B cell (primary cell): Measurements from ENCODE around the gene CCDC38. TPM values are rescaled to one million over a fixed set of nuclear protein-coding genes. Genes with fewer than 3 reads are reported as not detected.

Experiments
- ATAC-seq: fragments of 200-7000 bp; cut with Tn5 transposase; one replicate; pipeline ENCODE4 v1.10.0; 2021; ENCODE audit warnings: low read depth, mild to moderate bottlenecking, moderate number of reproducible peaks, moderate library complexity
- CTCF ChIA-PET: fragments of 350-600 bp; sonication (Branson Sonifier 250); formaldehyde crosslinking; loops from one replicate; lab custom pipeline; 2021; ENCODE audit warnings: antibody characterized with exemption, inconsistent platforms; lab: Charles Lee
- POLR2A ChIA-PET: fragments of 350-600 bp; sonication (Branson Sonifier 250); formaldehyde crosslinking; loops from one replicate; lab custom pipeline; 2021; ENCODE audit warnings: antibody characterized with exemption; lab: Charles Lee
- DNase-seq: peaks from one replicate; pipeline ENCODE4 v3.0.0; 2013
- H2AFZ ChIP-seq: 2 replicates; pipeline ENCODE4 v1.6.1; 2012; ENCODE audit warnings: mild to moderate bottlenecking, low read depth, low read length; ENCODE audit not compliant: insufficient read depth, poor library complexity, severe bottlenecking
- H3K27ac ChIP-seq, 2 donors: 1 replicate in 1 of 2; 2 replicates in 1 of 2; pipeline ENCODE4 v1.5.1; 2012 to 2013; ENCODE audit warnings: low read length in 2 of 2, mild to moderate bottlenecking in 2 of 2, moderate library complexity in 1 of 2
- H3K27me3 ChIP-seq, 4 experiments: fragments of 200-600 bp in 1 of 4; sonication (generic) in 1 of 4; replicated peaks in 1 of 4; 1 replicate in 2 of 4; 2 replicates in 2 of 4; pipeline versions ENCODE4 v1.6.1 to v1.7.0; 2013 to 2016; ENCODE audit warnings: low read length in 3 of 4, mild to moderate bottlenecking in 2 of 4, mixed read lengths in 1 of 4, moderate library complexity in 1 of 4; ENCODE audit not compliant: insufficient read depth in 4 of 4, control insufficient read depth in 3 of 4; ENCODE audit errors: control extremely low read depth in 1 of 4
- H3K36me3 ChIP-seq, 2 experiments: replicated peaks in 1 of 2; 1 replicate in 1 of 2; 2 replicates in 1 of 2; pipeline versions ENCODE4 v1.6.1 to v1.7.1; 2013; ENCODE audit warnings: low read length in 1 of 2; ENCODE audit not compliant: insufficient read depth in 2 of 2, control insufficient read depth in 1 of 2; ENCODE audit errors: control extremely low read depth in 1 of 2, extremely low read depth in 1 of 2
- H3K4me1 ChIP-seq, 2 donors: fragments of 200-600 bp in 1 of 2; sonication (generic) in 1 of 2; 1 replicate in 1 of 2; 2 replicates in 1 of 2; pipeline versions ENCODE4 v1.5.1 to v1.6.1; 2013 to 2017; ENCODE audit warnings: low read length in 2 of 2; ENCODE audit not compliant: control insufficient read depth in 2 of 2, insufficient read depth in 2 of 2
- H3K4me2 ChIP-seq: replicated peaks from 2 replicates; pipeline ENCODE3; 2012; ENCODE audit warnings: mild to moderate bottlenecking, low read depth, low read length; ENCODE audit not compliant: poor library complexity, severe bottlenecking
- H3K4me3 ChIP-seq, 5 experiments: fragments of 200-600 bp in 1 of 5; sonication (generic) in 1 of 5; 1 replicate in 3 of 5; 2 replicates in 2 of 5; pipeline versions ENCODE4 v1.5.1 to v1.7.0; 2011 to 2016; ENCODE audit warnings: low read length in 4 of 5, mild to moderate bottlenecking in 4 of 5, low read depth in 2 of 5, control low read depth in 1 of 5, moderate library complexity in 1 of 5; ENCODE audit not compliant: insufficient read depth in 1 of 5; ENCODE audit errors: control extremely low read depth in 1 of 5, extremely low read depth in 1 of 5
- H3K79me2 ChIP-seq: fragments of 200-600 bp; sonication (generic); one replicate; pipeline ENCODE4 v1.6.0; 2016; ENCODE audit warnings: low read length; ENCODE audit not compliant: control insufficient read depth, insufficient read depth
- H3K9ac ChIP-seq: fragments of 200-600 bp; sonication (generic); 2 replicates; pipeline ENCODE4 v1.6.1; 2017; ENCODE audit warnings: mild to moderate bottlenecking, low read length, moderate library complexity
- H3K9me3 ChIP-seq, 3 donors: one replicate each; pipeline versions ENCODE4 v1.6.1 to v1.7.1; 2013; ENCODE audit warnings: low read length in 2 of 3; ENCODE audit not compliant: control insufficient read depth in 2 of 3, insufficient read depth in 1 of 3; ENCODE audit errors: control extremely low read depth in 1 of 3
- H4K20me1 ChIP-seq: 2 replicates; pipeline ENCODE4 v1.6.0; 2012; ENCODE audit warnings: mild to moderate bottlenecking, low read length; ENCODE audit not compliant: insufficient read depth, control insufficient read depth, poor library complexity, severe bottlenecking
- H3K27ac Mint-ChIP-seq: one replicate; pipeline ENCODE4 v1.8.0; 2021; ENCODE audit warnings: mixed read lengths
- H3K27me3 Mint-ChIP-seq: one replicate; pipeline ENCODE4 v1.8.0; 2021; ENCODE audit warnings: mixed read lengths
- H3K4me1 Mint-ChIP-seq: one replicate; pipeline ENCODE4 v1.8.0; 2021; ENCODE audit warnings: mixed read lengths
- H3K4me3 Mint-ChIP-seq: one replicate; pipeline ENCODE4 v1.8.0; 2021; ENCODE audit warnings: mixed read lengths
- H3K9me3 Mint-ChIP-seq: one replicate; pipeline ENCODE4 v1.8.0; 2022; ENCODE audit warnings: mixed read lengths; ENCODE audit not compliant: insufficient read depth
- EZH2 ChIP-seq: IDR thresholded peaks from 2 replicates; pipeline ENCODE4 v1.6.1; 2012; ENCODE audit warnings: borderline replicate concordance, low read depth, mild to moderate bottlenecking, moderate library complexity, low read length; ENCODE audit not compliant: insufficient read depth, poor library complexity, severe bottlenecking
- WGBS: methylation state at CpG from one replicate; pipeline ENCODE4 v1.1.5; 2013; ENCODE audit warnings: missing lambda C conversion rate; ENCODE audit not compliant: insufficient coverage; 5-methylcytosine and 5-hydroxymethylcytosine counted together
- intact Hi-C: fragments of 100-400 bp; cut with micrococcal nuclease; formaldehyde crosslinking; loops from one replicate; pipeline ENCODE4 v1.10.0; 2022
- polyA plus RNA-seq: library from polyadenylated mRNA; depleted of rRNA; stranded (reverse); fragments of >200 nt; gene quantifications from 2 replicates; pipeline ENCODE4 v1.2.3, GENCODE V29; 2012
- total RNA-seq, 2 donors: library from RNA; stranded (reverse); fragments of 120-200 nt in 1 of 2; gene quantifications; 1 replicate in 1 of 2; 2 replicates in 1 of 2; pipeline versions ENCODE4 v1.2.3 to v1.2.4, GENCODE V29; 2013 to 2022
- TF ChIP-seq, protein P1 (sequence below): fragments of 200-600 bp; IDR thresholded peaks from one replicate; pipeline ENCODE4 v1.8.0; 2022; ENCODE audit warnings: antibody characterized with exemption, mild to moderate bottlenecking

Gene CCDC38
- total and polyA plus RNA-seq, 2 donors (not counting 1 experiment from before 2014, with no cell fraction given): 1.3 TPM; not detected in 1

DNA sequence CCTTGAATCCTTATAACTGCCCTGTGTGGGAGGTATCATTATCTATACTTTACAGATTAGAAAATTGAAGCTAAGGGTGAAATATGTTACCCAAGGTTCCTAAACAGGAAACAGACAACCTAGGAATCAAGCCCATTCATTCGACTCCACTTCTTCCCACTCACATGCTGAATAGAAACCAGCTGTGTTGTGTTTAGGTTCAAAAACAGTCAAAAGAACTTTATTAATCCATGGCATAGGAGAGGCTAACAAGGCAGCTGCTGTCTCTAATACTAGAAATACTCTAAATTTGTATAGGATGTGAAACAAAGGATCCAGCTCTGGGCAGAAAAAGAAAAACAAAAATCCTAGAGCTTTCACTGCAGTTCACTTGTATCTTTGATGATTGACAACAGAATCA is 10.6 kb upstream of the CCDC38 start:
- H3K9ac ChIP-seq: no peak overlapping the region
- H3K9me3 ChIP-seq: no peaks in the 10 kb centered on the region
- H3K4me1 ChIP-seq: no peaks in the 10 kb centered on the region
- no peaks in the 10 kb centered on the region for H4K20me1 ChIP-seq
- CTCF ChIA-PET: interaction anchor here (0.6 to 0.7 kb wide), 2 partner anchors 32 to 251 kb away, joined by 3 to 4 read pairs; no protein-coding TSS in a partner anchor
- POLR2A ChIA-PET: no interaction called here
- no peak overlapping the region for H3K27ac ChIP-seq
- no peak for ATAC-seq
- WGBS: no CpG with 5 or more reads among the region's 1 CpG
- no peak overlapping the region for H3K4me3 Mint-ChIP-seq
- H3K4me2 ChIP-seq: no peak overlapping the region
- no peaks in the 10 kb centered on the region for H3K79me2 ChIP-seq
- no peaks in the 10 kb centered on the region for H3K9me3 Mint-ChIP-seq
- intact Hi-C loops: no loop called here
- TF ChIP-seq EZH2: no peak
- TF ChIP-seq, protein P1, sequence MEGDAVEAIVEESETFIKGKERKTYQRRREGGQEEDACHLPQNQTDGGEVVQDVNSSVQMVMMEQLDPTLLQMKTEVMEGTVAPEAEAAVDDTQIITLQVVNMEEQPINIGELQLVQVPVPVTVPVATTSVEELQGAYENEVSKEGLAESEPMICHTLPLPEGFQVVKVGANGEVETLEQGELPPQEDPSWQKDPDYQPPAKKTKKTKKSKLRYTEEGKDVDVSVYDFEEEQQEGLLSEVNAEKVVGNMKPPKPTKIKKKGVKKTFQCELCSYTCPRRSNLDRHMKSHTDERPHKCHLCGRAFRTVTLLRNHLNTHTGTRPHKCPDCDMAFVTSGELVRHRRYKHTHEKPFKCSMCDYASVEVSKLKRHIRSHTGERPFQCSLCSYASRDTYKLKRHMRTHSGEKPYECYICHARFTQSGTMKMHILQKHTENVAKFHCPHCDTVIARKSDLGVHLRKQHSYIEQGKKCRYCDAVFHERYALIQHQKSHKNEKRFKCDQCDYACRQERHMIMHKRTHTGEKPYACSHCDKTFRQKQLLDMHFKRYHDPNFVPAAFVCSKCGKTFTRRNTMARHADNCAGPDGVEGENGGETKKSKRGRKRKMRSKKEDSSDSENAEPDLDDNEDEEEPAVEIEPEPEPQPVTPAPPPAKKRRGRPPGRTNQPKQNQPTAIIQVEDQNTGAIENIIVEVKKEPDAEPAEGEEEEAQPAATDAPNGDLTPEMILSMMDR: no peak
- H3K27me3 Mint-ChIP-seq: peaks cover 11% of the 10 kb centered on the region
- no peaks in the 10 kb centered on the region for H3K36me3 ChIP-seq
- H3K4me1 Mint-ChIP-seq: no peaks in the 10 kb centered on the region
- no peak overlapping the region for H3K4me3 ChIP-seq
- H3K27me3 ChIP-seq: peaks cover 0 to 4% (median 0%) of the 10 kb centered on the region in 4 experiments
- no peak for DNase-seq
- no peak overlapping the region for H2AFZ ChIP-seq
- H3K27ac Mint-ChIP-seq: no peak overlapping the region

- POLR2A ChIA-PET: no interaction called here
- H3K9me3 ChIP-seq: no peaks in the 10 kb centered on the region
- H3K9ac ChIP-seq: no peak overlapping the region
- Mint-ChIP-seq H3K4me3 (no peak overlapping the region), H3K27ac (no peak overlapping the region), H3K9me3 (no peaks in the 10 kb centered on the region), H3K27me3 (peaks cover 11% of the 10 kb centered on the region), H3K4me1 (no peaks in the 10 kb centered on the region)
- H3K79me2 ChIP-seq: no peaks in the 10 kb centered on the region
- no peak overlapping the region for H3K27ac ChIP-seq
- no peak overlapping the region for H3K4me3 ChIP-seq
- no peaks in the 10 kb centered on the region for H3K36me3 ChIP-seq
- no peak for ATAC-seq
- no peaks in the 10 kb centered on the region for H4K20me1 ChIP-seq
- H3K27me3 ChIP-seq: peaks cover 0 to 4% (median 0%) of the 10 kb centered on the region in 4 experiments
- CTCF ChIA-PET: no interaction called here
- H2AFZ ChIP-seq: no peak overlapping the region
- intact Hi-C loops: no loop called here
- DNase-seq: no peak
- H3K4me2 ChIP-seq: no peak overlapping the region
- TF ChIP-seq, protein P1: no peak
- no peak for TF ChIP-seq EZH2
- no peaks in the 10 kb centered on the region for H3K4me1 ChIP-seq
Observed at GRCh38 chr12:95951515-95951914, 9.1 kb upstream of the CCDC38 start.
